ENCODE measurements around the gene PRCD. TPM values are rescaled to one million over a fixed set of nuclear protein-coding genes. Genes with fewer than 3 reads are reported as not detected.
"Not testable (repeated sequence)": the region's sequence is repeated elsewhere in the genome, so short reads cannot be mapped to it uniquely, and the experiment has no call there.

The PRCD gene
- total RNA-seq, 4 donors from 2014 or later = 0.26 to 13.4 (median 0.69) TPM; not detected in 1

GRCh38 chr17:76513306-76513692, 26.5 kb upstream of the PRCD start:
- intact Hi-C loops (cut with DNase I; ENCODE audit: low total_unique reads) = no loop called here
- TF ChIP-seq CTCF (IDR thresholded peaks at IDR 0.05) (no peak), POLR2A (IDR thresholded peaks at IDR 0.05) (no peak)
- no peak overlapping the region for H3K27ac ChIP-seq
- no peaks in the 10 kb centered on the region for H3K9me3 ChIP-seq
- no peaks in the 10 kb centered on the region for H3K36me3 ChIP-seq
- no peaks in the 10 kb centered on the region for H3K27me3 ChIP-seq
- no peak overlapping the region for H3K4me3 ChIP-seq
- H3K4me1 ChIP-seq = peaks cover 0 to 4% of the 10 kb centered on the region in 2 donors
- no peak for DNase-seq

GRCh38 chr17:76514355-76514754, 25.5 kb upstream of the PRCD start:
- DNase-seq; H3K27me3 ChIP-seq; intact Hi-C loops (cut with DNase I; ENCODE audit: low total_unique reads); H3K9me3 ChIP-seq; H3K36me3 ChIP-seq; H3K4me1 ChIP-seq; H3K4me3 ChIP-seq: not testable (repeated sequence)
- H3K27ac ChIP-seq = peak overlapping the region in 1 of 2 donors; percentile 80

GRCh38 chr17:76515274-76515949, 24.4 kb upstream of the PRCD start:
- Histone ChIP-seq H3K27ac (peak overlapping the region; percentile 76 to 80), H3K27me3 (no peaks in the 10 kb centered on the region), H3K36me3 (no peaks in the 10 kb centered on the region), H3K4me1 (peaks cover 0 to 4% of the 10 kb centered on the region in 2 donors), H3K9me3 (no peaks in the 10 kb centered on the region), H3K4me3 (peak overlapping the region in 1 of 2 donors; percentile 25)
- peak; percentile 84 to 85 for DNase-seq
- intact Hi-C loops (cut with DNase I; ENCODE audit: low total_unique reads) = no loop called here
- TF ChIP-seq POLR2A (IDR thresholded peaks at IDR 0.05) (no peak), CTCF (IDR thresholded peaks at IDR 0.05) (no peak)

GRCh38 chr17:76517638-76518038, 22.2 kb upstream of the PRCD start:
- Histone ChIP-seq H3K27me3 (no peaks in the 10 kb centered on the region), H3K9me3 (no peaks in the 10 kb centered on the region), H3K27ac (no peak overlapping the region), H3K36me3 (no peaks in the 10 kb centered on the region), H3K4me3 (no peak overlapping the region), H3K4me1 (peaks cover 0 to 4% of the 10 kb centered on the region in 2 donors)
- intact Hi-C loops (cut with DNase I; ENCODE audit: low total_unique reads) = no loop called here
- TF ChIP-seq POLR2A (IDR thresholded peaks at IDR 0.05) (no peak), CTCF (IDR thresholded peaks at IDR 0.05) (no peak)
- no peak for DNase-seq

- H3K9me3 ChIP-seq = no peaks in the 10 kb centered on the region
- DNase-seq = no peak
Measured at GRCh38 chr17:76519048-76519966, 20.5 kb upstream of the PRCD start.

More at GRCh38 chr17:76519048-76519966, 20.5 kb upstream of the PRCD start:
- Histone ChIP-seq H3K4me3 (no peak overlapping the region), H3K36me3 (no peaks in the 10 kb centered on the region), H3K4me1 (peaks cover 0 to 4% of the 10 kb centered on the region in 2 donors), H3K27me3 (no peaks in the 10 kb centered on the region), H3K27ac (no peak overlapping the region)
- TF ChIP-seq POLR2A (IDR thresholded peaks at IDR 0.05) (no peak), CTCF (IDR thresholded peaks at IDR 0.05) (no peak)
- intact Hi-C loops (cut with DNase I; ENCODE audit: low total_unique reads) = no loop called here
